ENCODE results near the gene IQSEC1.

The IQSEC1 gene

DNA sequence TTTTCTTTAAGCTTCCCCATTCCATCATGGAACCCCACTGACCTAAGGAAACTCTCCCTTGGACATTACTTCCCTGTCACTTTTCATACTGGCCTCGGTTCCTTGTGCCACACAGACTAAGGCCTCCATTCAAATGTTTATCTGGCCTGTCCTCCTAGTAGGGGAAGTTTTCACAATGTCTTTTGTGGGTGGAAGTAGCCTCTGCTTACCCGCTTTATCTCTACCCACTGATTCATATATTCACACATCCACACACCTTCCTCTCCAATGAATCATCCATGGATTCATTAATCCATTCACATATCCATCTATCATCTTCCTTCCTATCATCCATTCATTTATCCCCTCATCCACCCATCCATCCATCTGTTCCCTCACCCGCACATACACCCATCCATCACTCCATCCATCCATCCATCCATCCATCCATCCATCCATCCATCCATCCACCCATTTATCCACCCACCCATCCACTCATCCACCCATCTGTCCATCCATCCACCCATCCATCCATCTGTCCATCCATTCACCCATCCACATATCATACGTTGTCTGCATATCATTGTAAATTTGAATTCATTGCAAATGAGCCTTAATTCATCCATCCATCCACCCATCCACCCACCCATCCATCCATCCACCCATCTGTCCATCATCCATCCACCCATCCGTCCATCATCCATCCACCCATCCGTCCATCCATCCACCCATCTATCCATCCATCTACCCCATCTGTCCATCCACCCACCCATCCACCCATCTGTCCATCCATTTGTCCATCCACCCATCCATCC, 49.1 kb downstream of the IQSEC1 start:
- H2AFZ ChIP-seq (ENCODE audit: low read depth, low read length, severe bottlenecking), result no peak overlapping the region
- H3K9me3 ChIP-seq (ENCODE audit: insufficient read depth, low read length), result no peaks in the 10 kb centered on the region
- no peaks in the 10 kb centered on the region for H3K9me2 ChIP-seq (replicated peaks; ENCODE audit: insufficient read depth, low read length)
- no peak overlapping the region for H3K4me3 ChIP-seq (ENCODE audit: insufficient read depth, low read length, poor library complexity, severe bottlenecking)
- H3F3A ChIP-seq (ENCODE audit: insufficient read depth), result no peaks in the 10 kb centered on the region
- H3K27me3 ChIP-seq (ENCODE audit: low read length), result peaks cover 2% of the 10 kb centered on the region; the same call in 1 of the 2 replicates
- no peaks in the 10 kb centered on the region for H4K20me1 ChIP-seq (ENCODE audit: low read depth, low read length)
- no peaks in the 10 kb centered on the region for H3K36me3 ChIP-seq (ENCODE audit: low read length)
- no peak overlapping the region for H3K27ac ChIP-seq (ENCODE audit: low read depth, low read length)
- no peak overlapping the region for H3K9ac ChIP-seq (ENCODE audit: low read length)
- no peaks in the 10 kb centered on the region for H3K79me2 ChIP-seq (ENCODE audit: insufficient read depth, low read length)
- TF ChIP-seq, protein P1, sequence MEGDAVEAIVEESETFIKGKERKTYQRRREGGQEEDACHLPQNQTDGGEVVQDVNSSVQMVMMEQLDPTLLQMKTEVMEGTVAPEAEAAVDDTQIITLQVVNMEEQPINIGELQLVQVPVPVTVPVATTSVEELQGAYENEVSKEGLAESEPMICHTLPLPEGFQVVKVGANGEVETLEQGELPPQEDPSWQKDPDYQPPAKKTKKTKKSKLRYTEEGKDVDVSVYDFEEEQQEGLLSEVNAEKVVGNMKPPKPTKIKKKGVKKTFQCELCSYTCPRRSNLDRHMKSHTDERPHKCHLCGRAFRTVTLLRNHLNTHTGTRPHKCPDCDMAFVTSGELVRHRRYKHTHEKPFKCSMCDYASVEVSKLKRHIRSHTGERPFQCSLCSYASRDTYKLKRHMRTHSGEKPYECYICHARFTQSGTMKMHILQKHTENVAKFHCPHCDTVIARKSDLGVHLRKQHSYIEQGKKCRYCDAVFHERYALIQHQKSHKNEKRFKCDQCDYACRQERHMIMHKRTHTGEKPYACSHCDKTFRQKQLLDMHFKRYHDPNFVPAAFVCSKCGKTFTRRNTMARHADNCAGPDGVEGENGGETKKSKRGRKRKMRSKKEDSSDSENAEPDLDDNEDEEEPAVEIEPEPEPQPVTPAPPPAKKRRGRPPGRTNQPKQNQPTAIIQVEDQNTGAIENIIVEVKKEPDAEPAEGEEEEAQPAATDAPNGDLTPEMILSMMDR (IDR thresholded peaks at IDR 0.05; ENCODE audit: insufficient read depth, low read length, poor library complexity, severe bottlenecking), result no peak
- no peak for TF ChIP-seq EZH2phosphoT487 (conservative IDR thresholded peaks at IDR 0.05; ENCODE audit: low read length)
- no peak overlapping the region for H3K4me2 ChIP-seq (ENCODE audit: low read depth, low read length, poor library complexity, severe bottlenecking)

- H3K4me3 ChIP-seq (ENCODE audit: insufficient read depth, low read length, poor library complexity, severe bottlenecking), result no peak overlapping the region
- H3K4me2 ChIP-seq (ENCODE audit: low read depth, low read length, poor library complexity, severe bottlenecking), result no peak overlapping the region
- H4K20me1 ChIP-seq (ENCODE audit: low read depth, low read length), result no peaks in the 10 kb centered on the region
- H2AFZ ChIP-seq (ENCODE audit: low read depth, low read length, severe bottlenecking), result no peak overlapping the region
- H3K9me2 ChIP-seq (replicated peaks; ENCODE audit: insufficient read depth, low read length), result no peaks in the 10 kb centered on the region
- no peak overlapping the region for H3K9ac ChIP-seq (ENCODE audit: low read length)
- H3K79me2 ChIP-seq (ENCODE audit: insufficient read depth, low read length), result no peaks in the 10 kb centered on the region
- H3K36me3 ChIP-seq (ENCODE audit: low read length), result no peaks in the 10 kb centered on the region
- peaks cover 2% of the 10 kb centered on the region; the same call in 1 of the 2 replicates for H3K27me3 ChIP-seq (ENCODE audit: low read length)
- H3K27ac ChIP-seq (ENCODE audit: low read depth, low read length), result no peak overlapping the region
- H3F3A ChIP-seq (ENCODE audit: insufficient read depth), result no peaks in the 10 kb centered on the region
- H3K9me3 ChIP-seq (ENCODE audit: insufficient read depth, low read length), result no peaks in the 10 kb centered on the region
- TF ChIP-seq, protein P1 (IDR thresholded peaks at IDR 0.05; ENCODE audit: insufficient read depth, low read length, poor library complexity, severe bottlenecking), result no peak
- no peak for TF ChIP-seq EZH2phosphoT487 (conservative IDR thresholded peaks at IDR 0.05; ENCODE audit: low read length)
These were observed 49.8 kb downstream of the IQSEC1 start for GRCh38 chr3:13023235-13023970.

GRCh38 chr3:13022348-13023234, 50.6 kb downstream of the IQSEC1 start:
- no peak overlapping the region for H3K27ac ChIP-seq (ENCODE audit: low read depth, low read length)
- H3K4me2 ChIP-seq (ENCODE audit: low read depth, low read length, poor library complexity, severe bottlenecking), result no peak overlapping the region
- H2AFZ ChIP-seq (ENCODE audit: low read depth, low read length, severe bottlenecking), result no peak overlapping the region
- H3K9ac ChIP-seq (ENCODE audit: low read length), result no peak overlapping the region; the same call in 1 of the 2 replicates
- no peaks in the 10 kb centered on the region for H4K20me1 ChIP-seq (ENCODE audit: low read depth, low read length)
- TF ChIP-seq, protein P1 (IDR thresholded peaks at IDR 0.05; ENCODE audit: insufficient read depth, low read length, poor library complexity, severe bottlenecking), result no peak
- TF ChIP-seq EZH2phosphoT487 (conservative IDR thresholded peaks at IDR 0.05; ENCODE audit: low read length), result no peak
- H3K36me3 ChIP-seq (ENCODE audit: low read length), result no peaks in the 10 kb centered on the region
- H3F3A ChIP-seq (ENCODE audit: insufficient read depth), result no peaks in the 10 kb centered on the region
- H3K27me3 ChIP-seq (ENCODE audit: low read length), result peaks cover 2% of the 10 kb centered on the region; the same call in 1 of the 2 replicates
- H3K9me3 ChIP-seq (ENCODE audit: insufficient read depth, low read length), result no peaks in the 10 kb centered on the region
- H3K9me2 ChIP-seq (replicated peaks; ENCODE audit: insufficient read depth, low read length), result no peaks in the 10 kb centered on the region
- H3K79me2 ChIP-seq (ENCODE audit: insufficient read depth, low read length), result no peaks in the 10 kb centered on the region
- no peak overlapping the region for H3K4me3 ChIP-seq (ENCODE audit: insufficient read depth, low read length, poor library complexity, severe bottlenecking)
